Stomach (tissue), 9 donors: ENCODE results near the gene GSTA5. TPM values are rescaled to one million over a fixed set of nuclear protein-coding genes. Genes with fewer than 3 reads are reported as not detected.
"Not testable (repeated sequence)": the region's sequence is repeated elsewhere in the genome, so short reads cannot be mapped to it uniquely, and the experiment has no call there.

Experiments used
- DNase-seq, 2 donors: peaks; one replicate each; pipeline versions ENCODE4 v3.0.0 to v3.0.0-alpha.2; 2013 to 2019
- H3K27ac ChIP-seq, 5 donors: fragments of 200-600 bp in 4 of 5; sonication (generic) in 4 of 5; one replicate each; pipeline ENCODE4 v1.5.1; 2013 to 2019; ENCODE audit warnings: mild to moderate bottlenecking in 1 of 5, moderate library complexity in 1 of 5
- H3K27me3 ChIP-seq, 3 donors: fragments of 200-600 bp; sonication (generic); one replicate each; pipeline ENCODE4 v1.5.1; 2017 to 2019; ENCODE audit warnings: mixed run types in 1 of 3
- H3K36me3 ChIP-seq, 4 donors: fragments of 200-600 bp; sonication (generic); 1 replicate in 3 of 4; 2 replicates in 1 of 4; pipeline ENCODE4 v1.5.1; 2016 to 2019
- H3K4me1 ChIP-seq, 4 donors: fragments of 200-600 bp; sonication (generic); one replicate each; pipeline ENCODE4 v1.5.1; 2016 to 2019
- H3K4me3 ChIP-seq, 4 donors: fragments of 200-600 bp; sonication (generic) in 3 of 4; one replicate each; pipeline ENCODE4 v1.5.1; 2016 to 2019; ENCODE audit warnings: mild to moderate bottlenecking in 1 of 4
- H3K9me3 ChIP-seq, 4 donors: fragments of 200-600 bp; sonication (generic); one replicate each; pipeline ENCODE4 v1.5.1; 2016 to 2019
- CTCF ChIP-seq, 7 experiments: fragments of 450-650 bp in 4 of 7; fragments of 200-600 bp in 3 of 7; sonication (generic) in 3 of 7; IDR thresholded peaks; one replicate each; pipeline ENCODE4 v1.5.1; 2016 to 2019; ENCODE audit warnings: antibody characterized with exemption in 7 of 7, control low read depth in 2 of 7, mild to moderate bottlenecking in 1 of 7
- EP300 ChIP-seq: sonication (generic); formaldehyde crosslinking; IDR thresholded peaks from one replicate; pipeline ENCODE4 v1.6.1; 2017; ENCODE audit warnings: antibody characterized with exemption
- POLR2A ChIP-seq, 4 donors: fragments of 450-650 bp; IDR thresholded peaks; one replicate each; pipeline ENCODE4 v1.6.1; 2016; ENCODE audit warnings: antibody characterized with exemption in 4 of 4, control low read depth in 2 of 4, mild to moderate bottlenecking in 1 of 4, moderate library complexity in 1 of 4
- POLR2AphosphoS5 ChIP-seq, 3 donors: sonication (generic); formaldehyde crosslinking; IDR thresholded peaks; one replicate each; pipeline ENCODE4 v1.6.1; 2016; ENCODE audit warnings: antibody characterized with exemption in 3 of 3
- WGBS, 5 donors: extraction: QIAGEN DNeasy Blood & Tissue Kit in 3 of 5; methylation state at CpG; one replicate each; pipeline versions ENCODE4 v1.1.5 to v1.1.7; 2013 to 2018; 5-methylcytosine and 5-hydroxymethylcytosine counted together
- intact Hi-C: fragments of 100-400 bp; cut with DNase I; formaldehyde crosslinking; loops from one replicate; pipeline ENCODE4 v1.15.1; 2023; ENCODE audit warnings: low total_unique reads
- polyA plus RNA-seq, 3 donors: library from polyadenylated mRNA; stranded (reverse); fragments of 200-250 nt; gene quantifications; one replicate each; pipeline ENCODE4 v1.2.3, GENCODE V29; 2013
- total RNA-seq, 5 donors: library from RNA; depleted of rRNA; stranded (reverse); fragments of >200 nt; gene quantifications; one replicate each; pipeline versions ENCODE4 v1.1.0 to v1.2.3, GENCODE V29; 2014 to 2016
- donor health status: healthy with polysubstance abuse.
- donor health status: Bipolar disorder and iron deficiency.
- donor health status: healthy.

The GSTA5 gene
- total and polyA plus RNA-seq, 8 donors = not detected

- Histone ChIP-seq H3K4me3 (no peak overlapping the region), H3K27ac (no peak overlapping the region), H3K36me3 (no peaks in the 10 kb centered on the region), H3K4me1 (no peaks in the 10 kb centered on the region), H3K9me3 (no peaks in the 10 kb centered on the region), H3K27me3 (no peaks in the 10 kb centered on the region)
- 89 to 94% (median 91%) methylated on average over 5 of the region's 5 CpGs for WGBS, 5 donors
- intact Hi-C loops = no loop called here
- no peak for TF ChIP-seq EP300
- TF ChIP-seq POLR2AphosphoS5 (IDR thresholded peaks at IDR 0.05) = no peak
- TF ChIP-seq CTCF (IDR thresholded peaks at IDR 0.05) = no peak
- TF ChIP-seq POLR2A (IDR thresholded peaks at IDR 0.05) = no peak
- DNase-seq = no peak
Measured at GRCh38 chr6:52808660-52809059, 32.0 kb downstream of the GSTA5 start.

GRCh38 chr6:52803668-52804255, 36.9 kb downstream of the GSTA5 start, which contains the start of gene GSTA1:
Gene GSTA1 (minus strand): TSS chr6:52803816. CDS start chr6:52799267, 4,549 bp downstream.
- WGBS, 5 donors = 20 to 37% (median 34%) methylated on average over 5 of the region's 5 CpGs
- H3K4me3 ChIP-seq = peak within 1 kb of the TSS in 3 of 4 donors; percentile 20 to 31 (median 24)
- intact Hi-C loops = not testable (repeated sequence)

GRCh38 chr6:52802806-52803205, 37.8 kb downstream of the GSTA5 start:
- no peaks in the 10 kb centered on the region for H3K36me3 ChIP-seq
- 60 to 88% (median 75%) methylated on average over 1 of the region's 1 CpG for WGBS, 5 donors
- peak overlapping the region in 3 of 4 donors; percentile 20 to 31 (median 24) for H3K4me3 ChIP-seq
- no peak for TF ChIP-seq CTCF (IDR thresholded peaks at IDR 0.05)
- no peak for TF ChIP-seq POLR2AphosphoS5 (IDR thresholded peaks at IDR 0.05)
- TF ChIP-seq POLR2A (IDR thresholded peaks at IDR 0.05) = no peak
- no peak for TF ChIP-seq EP300
- no peak for DNase-seq
- no peaks in the 10 kb centered on the region for H3K27me3 ChIP-seq
- intact Hi-C loops = no loop called here
- H3K4me1 ChIP-seq = no peaks in the 10 kb centered on the region
- no peaks in the 10 kb centered on the region for H3K9me3 ChIP-seq
- no peak overlapping the region for H3K27ac ChIP-seq

More at GRCh38 chr6:52803668-52804255, 36.9 kb downstream of the GSTA5 start, which contains the start of gene GSTA1:
- not testable (repeated sequence) for H3K9me3 ChIP-seq, H3K4me1 ChIP-seq, H3K36me3 ChIP-seq, H3K27ac ChIP-seq, H3K27me3 ChIP-seq
- DNase-seq = peak in 1 of 2 donors; percentile 21

- Histone ChIP-seq H3K4me3 (no peak overlapping the region), H3K9me3 (no peaks in the 10 kb centered on the region), H3K27me3 (no peaks in the 10 kb centered on the region), H3K4me1 (no peaks in the 10 kb centered on the region), H3K36me3 (no peaks in the 10 kb centered on the region), H3K27ac (no peak overlapping the region)
- intact Hi-C loops = no loop called here
- WGBS, 5 donors = 43 to 64% (median 48%) methylated on average over 2 of the region's 2 CpGs
- no peak for DNase-seq
- TF ChIP-seq EP300 (no peak), POLR2A (IDR thresholded peaks at IDR 0.05) (no peak), CTCF (IDR thresholded peaks at IDR 0.05) (no peak), POLR2AphosphoS5 (IDR thresholded peaks at IDR 0.05) (no peak)
Measured at GRCh38 chr6:52801188-52801841, 39.3 kb downstream of the GSTA5 start.

- intact Hi-C loops, H3K27me3 ChIP-seq, H3K4me3 ChIP-seq, H3K27ac ChIP-seq, DNase-seq, H3K36me3 ChIP-seq, H3K4me1 ChIP-seq, H3K9me3 ChIP-seq: not testable (repeated sequence)
- WGBS, 5 donors = 88 to 100% (median 94%) methylated on average over 1 of the region's 1 CpG
Measured at GRCh38 chr6:52799272-52799671, 41.3 kb downstream of the GSTA5 start.

GRCh38 chr6:52794366-52794765, 46.2 kb downstream of the GSTA5 start:
- H3K4me3 ChIP-seq, DNase-seq, H3K27me3 ChIP-seq, intact Hi-C loops, H3K27ac ChIP-seq, H3K4me1 ChIP-seq: not testable (repeated sequence)
- 81 to 90% (median 85%) methylated on average over 2 of the region's 2 CpGs for WGBS, 5 donors
- peaks cover 0 to 11% (median 0%) of the 10 kb centered on the region in 4 donors for H3K9me3 ChIP-seq
- peaks cover 0 to 16% (median 0%) of the 10 kb centered on the region in 4 donors for H3K36me3 ChIP-seq
